Hepatic stellate cell (primary cell): ENCODE measurements around the gene AK8.

Experiments
- DNase-seq: peaks from one replicate; pipeline ENCODE4 v3.0.0; 2011; ENCODE audit warnings: low spot score

AK8 gene

GRCh38 chr9:132770770-132771310, 107.2 kb downstream of the AK8 start:
- DNase-seq: no peak

- peak; percentile 79 for DNase-seq
These were observed 107.9 kb downstream of the AK8 start for GRCh38 chr9:132769906-132770769.

GRCh38 chr9:132768932-132769905, 108.9 kb downstream of the AK8 start:
- DNase-seq: peak; percentile 66

- DNase-seq: no peak
These were observed 114.5 kb downstream of the AK8 start for GRCh38 chr9:132763574-132763973.

GRCh38 chr9:132762896-132763295, 115.2 kb downstream of the AK8 start:
- DNase-seq: no peak

GRCh38 chr9:132761602-132762001, 116.5 kb downstream of the AK8 start:
- no peak for DNase-seq

- no peak for DNase-seq
These were observed 118.0 kb downstream of the AK8 start for GRCh38 chr9:132760057-132760456.

- DNase-seq: no peak
These were observed 121.1 kb downstream of the AK8 start for GRCh38 chr9:132757016-132757415.

GRCh38 chr9:132756214-132756845, 121.8 kb downstream of the AK8 start:
- DNase-seq: no peak

- DNase-seq: no peak
These were observed 123.0 kb downstream of the AK8 start for GRCh38 chr9:132755096-132755495.

- no peak for DNase-seq
These were observed 123.8 kb downstream of the AK8 start for GRCh38 chr9:132754236-132754635.

GRCh38 chr9:132753593-132753880, 124.5 kb downstream of the AK8 start:
- DNase-seq: no peak

GRCh38 chr9:132752877-132753592, 125.0 kb downstream of the AK8 start:
- DNase-seq: no peak

GRCh38 chr9:132750668-132751067, 127.4 kb downstream of the AK8 start:
- DNase-seq: no peak

GRCh38 chr9:132749306-132749705, 128.8 kb downstream of the AK8 start:
- DNase-seq: no peak

GRCh38 chr9:132748450-132748849, 129.6 kb downstream of the AK8 start:
- no peak for DNase-seq

GRCh38 chr9:132745756-132746709, 132.1 kb downstream of the AK8 start:
- no peak for DNase-seq

- DNase-seq: no peak
These were observed 133.0 kb downstream of the AK8 start for GRCh38 chr9:132744881-132745755.

GRCh38 chr9:132743931-132744479, 134.1 kb downstream of the AK8 start:
- no peak for DNase-seq
